ENCODE results near the gene FAM83G.

Gene FAM83G

GRCh38 chr17:19006698-19007097 is 2.1 kb upstream of the FAM83G start:
- no peak for DNase-seq

DNA sequence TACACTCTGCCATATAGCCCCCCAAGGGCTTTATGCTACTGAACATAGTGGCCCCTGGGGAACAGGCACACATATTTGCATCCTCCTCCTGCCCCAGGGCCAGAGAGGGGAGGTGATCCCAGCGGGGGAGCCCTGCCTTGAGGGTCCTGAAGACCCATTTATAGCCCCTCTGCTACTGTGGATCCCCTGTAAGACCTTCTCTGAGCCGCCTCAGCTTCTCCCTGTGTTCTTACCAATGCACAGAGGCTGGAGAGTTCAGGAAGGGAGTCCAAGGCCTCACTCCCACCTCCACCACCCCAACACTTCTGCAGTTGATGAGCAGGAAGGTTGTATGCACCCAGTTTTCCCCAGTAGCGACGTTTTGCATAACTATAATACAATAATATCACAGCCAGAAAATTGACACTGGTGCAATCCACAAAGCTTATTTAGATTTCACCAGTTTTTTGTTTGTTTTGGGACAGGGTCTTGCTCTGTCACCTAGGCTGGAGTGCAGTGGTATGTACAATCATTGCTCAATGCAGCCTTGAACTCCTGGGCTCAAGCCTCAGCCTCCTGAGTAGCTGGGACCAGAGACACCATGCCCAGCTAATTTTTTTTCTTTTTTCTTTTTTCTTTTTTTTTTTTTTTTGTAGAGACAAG is 1.3 kb upstream of the FAM83G start:
- DNase-seq: no peak

DNA sequence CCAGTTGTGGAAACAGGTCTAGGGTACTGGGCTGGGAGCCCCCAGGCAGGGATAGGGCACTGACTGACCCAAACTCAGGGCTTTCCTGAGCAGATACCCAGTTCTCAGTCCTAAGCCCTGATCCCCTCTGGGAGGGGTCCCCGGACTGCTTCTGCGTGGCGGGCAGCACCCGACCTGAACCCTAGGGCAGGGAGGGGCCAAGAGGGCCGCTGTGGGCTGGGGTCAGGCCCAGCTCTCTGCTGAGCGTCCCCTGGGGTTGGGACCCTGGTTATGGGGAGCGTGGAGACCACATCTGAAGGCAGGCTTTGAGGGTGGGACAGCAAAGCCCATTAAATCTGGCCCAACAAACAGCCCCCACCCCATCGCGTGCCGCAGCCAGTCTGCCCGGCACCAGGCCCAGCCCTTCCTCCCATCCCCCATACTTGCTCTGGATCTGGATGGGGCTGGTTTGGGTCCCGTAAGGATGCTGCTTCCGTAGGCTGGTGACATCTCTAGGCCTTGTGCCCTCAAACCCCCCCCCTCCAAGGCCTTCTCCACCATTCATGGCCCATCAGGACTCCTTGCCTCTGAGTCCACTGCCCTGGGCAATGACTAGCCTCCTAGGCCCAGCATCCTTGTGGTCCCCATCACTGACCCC is 691 bp upstream of the FAM83G start:
- DNase-seq: no peak

- peak; percentile 28 for DNase-seq
Observed at GRCh38 chr17:19003543-19004420, 782 bp downstream of the FAM83G start.

DNA sequence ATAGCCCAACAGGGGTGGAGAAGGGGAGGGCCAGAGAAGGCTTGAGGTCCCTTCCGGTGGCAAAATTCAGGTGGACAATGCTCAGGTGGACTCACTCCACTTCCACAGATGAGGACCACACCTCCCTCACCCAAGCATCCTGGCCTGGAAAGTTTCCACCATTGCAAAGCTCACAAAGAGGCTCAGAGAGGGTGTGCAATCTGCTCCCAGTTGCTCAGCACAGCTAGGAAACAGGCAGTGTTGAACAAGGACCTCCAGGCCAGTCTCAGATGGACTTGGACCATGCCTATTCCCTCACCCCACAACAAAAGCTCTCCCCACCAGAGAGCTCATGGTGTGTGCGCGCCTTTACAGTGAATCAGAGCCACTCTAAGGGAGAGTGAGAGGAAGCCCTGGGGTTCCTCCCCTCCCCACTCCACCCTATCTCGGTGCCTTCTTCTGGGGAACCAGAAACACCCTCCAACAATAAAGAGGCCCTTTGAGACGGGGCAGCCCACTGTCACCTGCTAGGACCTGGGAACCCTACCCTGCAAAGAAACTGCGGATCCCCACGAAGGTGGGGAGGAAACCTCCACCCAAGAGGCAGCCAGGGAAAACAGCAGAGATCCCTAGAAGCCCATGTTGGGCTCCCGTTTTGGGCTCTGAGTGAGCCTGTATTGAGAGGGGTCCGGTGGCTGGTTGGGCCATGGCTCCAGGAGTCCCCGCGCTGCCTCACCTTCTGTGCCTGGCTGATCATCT is 1.6 kb downstream of the FAM83G start:
- peak; percentile 55 for DNase-seq

DNA sequence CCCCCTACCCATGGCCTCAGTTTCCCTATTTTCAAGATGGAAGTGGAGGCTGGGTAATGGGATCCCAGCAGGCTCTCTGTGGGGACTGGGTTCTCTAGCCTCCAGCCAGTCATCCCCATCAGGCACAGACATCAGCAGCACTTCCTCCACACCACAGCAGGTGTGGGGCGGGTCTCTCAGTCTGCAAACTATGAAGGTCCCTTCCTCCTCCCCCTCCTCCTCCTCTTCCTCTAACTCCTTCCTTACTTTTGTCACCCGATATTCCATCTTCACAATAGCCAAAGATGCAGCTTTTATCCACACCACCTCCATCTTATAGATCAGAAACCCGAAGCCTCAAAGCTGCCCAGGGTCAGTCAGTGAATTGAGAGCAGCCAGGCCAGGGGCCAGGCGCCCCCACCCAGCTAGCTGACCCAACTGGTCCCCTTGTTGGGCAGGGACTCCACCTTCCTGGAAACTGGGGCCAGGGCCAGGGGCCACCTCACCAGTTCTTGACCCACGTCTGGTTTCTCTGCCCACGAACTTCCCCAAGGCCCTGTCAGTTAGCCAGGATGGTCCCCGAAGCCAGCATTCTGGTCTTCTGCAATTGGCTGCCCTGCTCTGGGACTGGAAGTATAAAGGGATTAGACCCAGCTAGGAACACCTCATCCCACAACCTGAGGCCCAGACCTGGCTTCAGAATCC is 2.5 kb downstream of the FAM83G start:
- no peak for DNase-seq

- peak; percentile 15 for DNase-seq
Observed at GRCh38 chr17:19000531-19001325, 3.8 kb downstream of the FAM83G start.

DNA sequence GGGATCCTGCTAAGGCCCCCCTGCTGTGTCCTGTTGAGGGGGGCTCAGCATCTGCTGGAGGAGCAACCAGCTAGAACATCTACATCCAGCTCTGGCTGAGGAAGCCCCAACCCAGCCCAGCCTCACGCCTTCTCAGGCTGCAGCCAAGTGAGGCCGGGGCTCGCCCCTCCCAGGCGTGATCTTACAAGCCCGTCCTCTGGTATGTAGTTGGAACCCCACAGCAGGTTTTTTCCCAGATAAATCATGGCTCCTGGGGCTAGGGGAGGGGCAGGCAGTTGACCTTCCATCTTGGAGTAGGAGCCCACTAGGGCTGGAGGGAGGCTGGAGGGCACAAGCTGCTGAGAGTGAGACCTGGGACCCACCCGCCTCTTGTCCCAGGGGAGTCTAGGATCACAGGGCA is 4.7 kb downstream of the FAM83G start:
- no peak for DNase-seq

GRCh38 chr17:18999394-18999793 is 5.2 kb downstream of the FAM83G start:
- DNase-seq: no peak

GRCh38 chr17:18997650-18998196 is 6.8 kb downstream of the FAM83G start:
- no peak for DNase-seq

GRCh38 chr17:18996458-18996857 is 8.1 kb downstream of the FAM83G start:
- no peak for DNase-seq

GRCh38 chr17:18995220-18995619 is 9.3 kb downstream of the FAM83G start:
- no peak for DNase-seq

DNA sequence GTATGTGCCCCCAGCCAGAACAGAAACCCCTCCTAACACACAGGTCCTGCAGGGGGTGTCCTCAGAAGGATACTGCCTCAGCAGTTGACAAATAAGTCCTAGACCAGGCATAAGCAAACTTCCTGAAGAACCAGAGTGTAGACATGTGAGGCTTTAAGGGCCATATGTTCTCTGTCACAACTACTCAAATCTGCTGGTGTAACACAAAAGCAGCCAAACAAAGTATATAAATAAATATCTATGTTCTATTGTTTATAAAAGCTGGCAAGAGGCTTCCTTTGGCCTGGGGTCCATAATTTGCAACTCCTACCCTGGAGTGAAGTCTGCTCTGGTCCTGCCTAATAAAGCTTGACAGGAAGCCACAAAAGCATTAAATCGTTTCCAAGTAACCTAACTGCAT is 9.9 kb downstream of the FAM83G start:
- no peak for DNase-seq

- peak; percentile 18 for DNase-seq
Observed at GRCh38 chr17:18993905-18994526, 10.5 kb downstream of the FAM83G start.

- no peak for DNase-seq
Observed at GRCh38 chr17:18992454-18993130, 12.0 kb downstream of the FAM83G start.

- no peak for DNase-seq
Observed at GRCh38 chr17:18991531-18992315, 12.8 kb downstream of the FAM83G start.

DNA sequence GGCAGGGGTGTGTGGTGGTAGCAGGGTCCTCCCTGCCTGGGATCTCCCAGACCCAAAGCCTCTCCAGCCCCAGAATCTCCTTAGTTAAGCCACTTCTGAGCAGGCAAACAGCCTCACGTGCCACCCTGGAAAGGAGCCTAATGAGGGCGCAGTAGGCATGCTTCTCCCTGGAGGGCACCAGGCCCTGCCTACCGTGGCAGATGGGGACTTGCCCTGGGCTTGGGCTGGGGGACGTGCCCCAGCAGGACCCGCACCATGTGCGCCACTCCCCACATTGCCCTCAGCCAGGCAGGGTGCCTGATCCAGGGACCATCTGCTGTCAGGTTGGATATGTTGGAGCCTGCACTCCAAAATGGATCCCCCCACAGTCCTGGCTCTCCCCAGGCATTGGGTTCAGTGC is 14.2 kb downstream of the FAM83G start:
- DNase-seq: no peak

DNA sequence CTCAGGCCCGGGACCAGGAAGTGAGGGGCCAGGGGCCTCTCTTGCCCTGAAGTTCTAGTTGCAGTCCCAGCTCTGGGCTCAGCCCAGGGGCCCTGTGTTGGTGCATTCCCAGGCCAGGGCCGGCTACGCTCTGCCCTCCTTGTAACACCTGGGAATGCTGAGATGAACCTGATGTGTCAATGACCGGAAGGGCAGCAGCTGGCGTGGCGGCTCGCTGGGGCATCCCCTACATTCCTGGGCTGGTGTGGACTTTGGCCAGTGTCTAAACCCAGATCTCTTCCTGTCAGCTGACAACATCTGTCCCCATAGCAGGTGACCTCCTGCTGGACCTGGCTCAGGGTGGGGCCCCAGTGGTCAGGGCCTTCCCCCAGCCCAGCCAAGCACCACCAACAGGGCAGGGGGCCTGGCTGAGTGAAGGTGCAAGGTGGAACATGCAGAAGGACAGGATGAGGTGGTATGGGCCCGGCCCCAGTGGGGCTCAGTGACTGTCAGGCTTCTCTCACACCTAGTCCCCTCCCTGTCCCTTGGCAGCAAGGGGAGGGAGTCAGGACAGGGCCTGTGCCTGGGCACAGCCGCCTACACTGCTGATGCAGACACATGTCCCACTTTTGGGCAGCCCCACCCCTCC is 15.9 kb downstream of the FAM83G start:
- no peak for DNase-seq

Measured in fibroblast of upper back skin (primary cell).